NCI-H187 (cell line): ENCODE measurements around the gene RAPGEFL1.
"Not testable (repeated sequence)": the region's sequence is repeated elsewhere in the genome, so short reads cannot be mapped to it uniquely, and the experiment has no call there.

Source experiments
- DNase-seq, 2 experiments: peaks; one replicate each; lab custom pipeline; 2025; lab: John Stamatoyannopoulos, UW

RAPGEFL1 gene

GRCh38 chr17:40209404-40210093, 32.3 kb downstream of the RAPGEFL1 start:
- no peak for DNase-seq

- not testable (repeated sequence) for DNase-seq
These were observed 36.6 kb downstream of the RAPGEFL1 start for GRCh38 chr17:40213914-40214313.

- DNase-seq = no peak
These were observed 40.9 kb downstream of the RAPGEFL1 start for GRCh38 chr17:40218006-40218739.

GRCh38 chr17:40218740-40219593, 41.7 kb downstream of the RAPGEFL1 start, which contains the start of gene WIPF2:
Gene WIPF2, plus strand, starts transcription at chr17:40219304. Its CDS starts 37,156 bp downstream, at chr17:40256460.
- peak; percentile 88 to 91 for DNase-seq

- DNase-seq = peak in 1 of 2 experiments; percentile 49
These were observed 42.5 kb downstream of the RAPGEFL1 start for GRCh38 chr17:40219594-40220338.

- DNase-seq = no peak
These were observed 47.7 kb downstream of the RAPGEFL1 start for GRCh38 chr17:40224718-40225550.

GRCh38 chr17:40229146-40229545, 51.9 kb downstream of the RAPGEFL1 start:
- DNase-seq = not testable (repeated sequence)

- no peak for DNase-seq
These were observed 53.4 kb downstream of the RAPGEFL1 start for GRCh38 chr17:40230670-40231069.

- not testable (repeated sequence) for DNase-seq
These were observed 54.7 kb downstream of the RAPGEFL1 start for GRCh38 chr17:40231928-40232327.

GRCh38 chr17:40241252-40241834, 64.1 kb downstream of the RAPGEFL1 start:
- no peak for DNase-seq

- no peak for DNase-seq
These were observed 65.5 kb downstream of the RAPGEFL1 start for GRCh38 chr17:40242774-40243173.

- no peak for DNase-seq
These were observed 66.5 kb downstream of the RAPGEFL1 start for GRCh38 chr17:40243761-40244160.

- no peak for DNase-seq
These were observed 67.0 kb downstream of the RAPGEFL1 start for GRCh38 chr17:40244255-40244654.
